Dermis microvascular lymphatic vessel endothelial cell (primary cell): ENCODE measurements around the gene B3GAT1. TPM values are rescaled to one million over a fixed set of nuclear protein-coding genes. Genes with fewer than 3 reads are reported as not detected.

Experiments
- DNase-seq, 2 donors: peaks; one replicate each; pipeline versions ENCODE4 v3.0.0 to v3.0.0-alpha.2; 2010; ENCODE audit warnings: low read depth in 2 of 2
- total RNA-seq: library from RNA; depleted of rRNA; stranded (reverse); fragments of >200 nt; gene quantifications from 2 replicates; pipeline ENCODE4 v1.2.1, GENCODE V29; 2014

B3GAT1 gene
- total RNA-seq, 1 donor from 2014 or later, result not detected

DNA sequence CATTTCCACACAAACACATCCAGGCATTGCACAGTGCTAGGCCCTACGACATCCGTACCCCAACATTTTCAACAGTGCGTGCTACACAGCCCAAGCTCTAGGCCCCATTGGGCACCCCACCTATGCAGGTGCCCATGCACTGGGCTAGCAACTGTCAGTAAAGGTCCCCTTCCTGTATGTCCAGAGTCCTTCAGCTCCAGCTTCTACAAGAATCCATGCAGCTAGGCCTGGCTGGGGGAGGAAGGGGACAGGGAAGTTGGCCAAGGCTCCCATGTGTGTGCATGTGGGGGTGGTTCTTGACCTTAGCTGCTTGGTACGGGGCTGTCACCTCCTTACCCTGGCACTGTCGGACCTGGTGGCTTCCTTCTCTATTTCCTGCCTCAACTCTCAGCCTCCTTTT lies 1.3 kb downstream of the B3GAT1 start:
- DNase-seq, result no peak

DNA sequence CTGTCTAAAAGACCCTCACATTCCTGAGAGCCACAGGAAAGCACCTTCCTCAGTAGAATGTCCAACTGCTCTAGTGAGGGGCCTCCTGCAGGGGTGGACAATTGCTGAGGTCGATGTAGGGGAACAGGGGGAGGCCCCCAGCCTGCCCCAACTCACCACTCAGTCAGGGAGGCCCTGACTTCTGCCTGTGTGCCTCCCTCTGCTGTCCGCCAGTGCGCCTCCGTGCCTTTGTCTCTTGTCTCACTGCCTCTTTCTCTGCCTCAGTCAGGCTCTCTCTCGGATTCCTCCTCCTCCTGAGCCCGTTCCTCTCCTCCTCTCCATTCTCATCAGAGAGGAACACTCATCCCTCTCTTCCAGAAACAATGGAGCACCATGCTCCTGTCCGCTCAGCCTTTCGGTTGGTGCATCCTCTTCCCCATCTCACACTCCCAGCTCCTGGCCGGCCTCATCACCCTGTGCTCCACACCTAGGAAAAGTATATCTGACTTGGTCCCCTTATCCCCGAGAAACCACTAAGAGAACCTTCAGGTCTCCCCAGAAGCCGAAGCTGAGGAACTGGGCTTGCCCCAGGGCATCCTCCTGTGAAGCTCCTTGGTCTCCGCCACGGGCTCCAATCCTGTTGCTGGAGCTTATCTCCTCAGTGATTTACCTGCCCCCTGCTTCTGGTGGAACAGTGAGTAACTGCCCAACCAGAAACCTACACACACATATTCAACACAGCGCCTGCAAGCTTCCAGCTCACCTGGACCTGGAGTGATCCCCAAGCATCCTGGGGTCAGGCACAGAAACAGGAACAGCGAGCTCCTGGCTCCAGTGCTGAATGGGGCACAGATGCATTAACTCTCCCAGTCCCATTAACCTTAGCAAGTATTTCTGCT lies 2.3 kb downstream of the B3GAT1 start:
- no peak for DNase-seq

DNA sequence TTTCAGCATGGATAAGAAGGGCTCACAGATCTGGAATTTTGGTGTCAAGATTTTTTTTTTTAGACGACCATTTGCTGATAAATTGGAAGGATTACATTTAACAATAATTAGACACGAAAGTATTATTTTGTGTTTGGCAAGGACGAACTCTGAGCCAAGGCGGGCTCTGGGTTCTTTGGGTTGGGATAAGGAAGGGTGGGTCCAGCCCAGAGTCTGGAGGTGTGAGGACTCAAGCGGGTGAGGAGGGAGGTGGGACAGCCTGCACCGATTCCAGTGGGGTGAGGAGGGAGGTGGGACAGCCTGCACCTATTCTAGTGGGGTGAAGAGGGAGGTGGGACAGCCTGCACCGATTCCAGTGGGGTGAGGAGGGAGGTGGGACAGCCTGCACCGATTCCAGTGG lies 4.1 kb downstream of the B3GAT1 start:
- DNase-seq, result no peak

DNA sequence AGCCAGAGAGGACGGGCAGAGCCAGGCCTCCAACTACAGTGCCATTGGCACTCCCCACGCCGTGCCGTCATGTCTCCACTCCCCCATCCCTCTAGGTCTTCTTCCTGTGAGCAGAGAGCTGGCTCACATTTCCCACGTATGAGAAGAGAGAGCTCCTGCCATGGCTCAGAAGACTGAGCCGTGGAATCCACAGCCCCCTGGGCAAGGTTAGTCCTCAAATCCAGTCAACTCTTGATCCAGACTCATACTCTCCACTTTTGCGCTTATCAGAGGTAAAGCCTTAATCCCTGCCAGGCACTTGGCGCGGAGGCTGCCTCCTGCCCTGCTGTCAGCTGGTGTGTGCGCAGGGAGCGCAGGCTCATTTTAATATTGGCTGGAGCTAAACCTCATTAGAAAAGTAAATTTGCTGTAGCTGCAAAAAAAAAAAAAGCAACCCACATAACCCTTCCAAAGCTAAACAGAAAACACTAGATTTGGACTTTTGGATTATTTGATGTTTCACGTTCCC lies 4.7 kb downstream of the B3GAT1 start:
- DNase-seq, result no peak

DNA sequence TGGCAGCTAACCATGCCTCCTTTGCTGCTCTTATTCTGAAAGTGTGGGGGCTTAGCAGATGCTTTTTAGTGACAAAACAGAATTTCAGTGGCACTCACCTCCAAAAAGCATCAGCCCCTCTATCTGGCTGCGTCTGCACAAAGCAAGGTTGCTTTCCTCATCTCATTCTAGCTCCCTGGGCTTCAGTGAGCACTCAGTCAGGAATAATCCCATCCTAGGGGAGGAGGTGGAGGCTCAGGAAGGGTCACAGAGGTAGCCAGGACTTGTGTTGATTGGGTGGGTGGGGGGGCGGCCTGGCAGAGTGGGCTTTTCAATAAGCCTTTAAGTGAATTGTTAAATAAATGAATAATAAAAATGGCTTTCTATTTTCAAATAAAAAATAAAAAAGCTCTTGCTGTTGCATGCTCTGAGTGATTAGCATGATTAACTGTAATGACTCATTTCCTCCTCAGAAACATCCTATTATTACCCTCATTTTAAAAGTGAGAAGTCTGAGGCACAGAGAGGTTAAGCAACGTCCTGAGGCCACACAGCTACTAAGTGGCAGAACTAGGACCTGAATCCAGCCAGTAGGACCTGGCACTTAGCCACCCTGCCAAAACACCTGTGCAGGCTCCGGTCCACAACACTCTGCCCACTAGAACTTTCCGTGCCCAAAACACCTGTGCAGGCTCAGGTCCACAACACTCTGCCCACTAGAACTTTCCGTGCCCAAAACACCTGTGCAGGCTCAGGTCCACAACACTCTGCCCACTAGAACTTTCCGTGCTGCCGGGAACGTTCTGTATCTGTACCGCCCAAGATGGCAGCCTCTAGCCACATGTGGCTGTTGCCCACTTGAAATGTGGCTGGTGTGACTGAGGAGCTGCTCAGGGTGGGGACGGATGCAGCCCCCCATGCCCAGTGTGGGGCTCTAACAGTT lies 5.5 kb downstream of the B3GAT1 start:
- no peak for DNase-seq

DNA sequence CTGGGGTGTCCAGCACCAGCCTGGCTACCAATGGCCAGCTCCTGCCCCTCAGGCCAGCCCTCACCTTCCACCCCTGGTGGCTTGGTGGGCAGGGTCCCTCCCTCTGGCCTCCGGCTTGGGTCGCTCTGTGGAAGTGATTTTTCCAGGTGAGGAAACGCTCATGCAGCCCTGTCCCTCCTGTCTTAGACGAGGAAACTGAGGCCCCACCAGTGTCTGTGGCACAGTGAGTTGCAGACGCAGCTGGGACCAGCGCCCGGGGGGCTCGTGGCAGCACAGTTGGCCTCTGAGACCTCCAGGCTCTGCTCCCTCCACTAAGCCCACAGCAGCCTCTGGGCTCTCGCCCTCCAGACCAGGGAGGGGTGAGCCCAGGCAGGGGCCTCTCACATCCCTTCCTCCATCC lies 6.2 kb downstream of the B3GAT1 start:
- DNase-seq, result no peak

DNA sequence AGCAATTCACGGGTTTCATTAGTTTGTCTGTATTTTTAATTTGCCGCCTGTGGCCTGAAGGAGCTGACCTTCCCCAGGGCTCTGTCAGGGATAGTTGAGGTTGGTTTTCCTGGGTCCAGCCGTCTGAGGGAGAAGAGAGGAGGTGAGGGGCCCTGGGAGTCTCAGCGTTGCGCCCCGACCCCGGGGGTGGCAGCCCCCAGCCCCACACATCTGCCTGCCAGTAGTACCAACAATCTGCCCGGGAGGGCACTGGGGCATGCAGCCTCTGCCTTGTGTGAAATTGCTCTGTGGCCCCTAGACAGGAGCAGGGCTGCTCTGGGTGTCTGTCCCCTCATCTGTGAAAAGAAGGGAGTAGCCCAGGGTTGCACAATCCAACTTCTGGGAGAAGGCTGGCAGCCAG lies 6.6 kb downstream of the B3GAT1 start:
- DNase-seq, result no peak

DNA sequence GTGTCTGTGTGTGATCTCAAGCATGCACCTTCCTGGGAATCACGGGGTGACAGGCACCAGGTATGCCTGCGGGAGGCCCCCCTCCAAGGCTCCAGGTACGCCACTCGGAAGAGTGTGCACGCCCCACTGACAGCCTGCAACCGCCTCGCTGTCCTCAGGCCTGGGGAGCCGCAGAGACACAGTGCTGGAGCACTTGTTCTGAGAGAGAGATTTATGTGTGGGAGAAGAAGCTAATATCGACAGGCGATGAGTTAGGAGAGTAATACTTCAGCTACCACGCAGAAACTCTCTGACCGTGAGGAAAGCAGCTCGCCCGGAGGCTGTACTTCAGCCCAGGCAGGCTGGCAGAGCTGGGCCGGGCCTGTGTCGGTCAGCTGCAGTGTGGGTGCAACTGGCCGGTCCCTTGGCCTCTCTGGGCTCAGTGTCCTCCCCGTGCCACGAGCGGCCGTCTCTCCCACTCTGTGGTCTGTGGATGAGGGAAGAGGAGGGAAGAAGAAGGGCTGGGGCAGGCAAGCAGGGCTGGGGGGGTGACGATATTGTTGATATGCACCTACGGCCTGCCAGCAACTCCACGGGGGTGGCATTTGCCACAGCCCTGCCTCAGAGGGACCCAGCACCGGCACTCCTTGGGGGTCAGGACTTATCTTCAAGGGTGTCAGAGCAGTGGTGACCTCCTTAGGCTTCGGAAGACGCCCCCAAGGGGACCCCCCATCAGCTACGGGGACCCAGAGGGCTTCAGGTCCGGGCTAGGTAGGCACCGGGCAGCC lies 7.3 kb downstream of the B3GAT1 start:
- no peak for DNase-seq

DNA sequence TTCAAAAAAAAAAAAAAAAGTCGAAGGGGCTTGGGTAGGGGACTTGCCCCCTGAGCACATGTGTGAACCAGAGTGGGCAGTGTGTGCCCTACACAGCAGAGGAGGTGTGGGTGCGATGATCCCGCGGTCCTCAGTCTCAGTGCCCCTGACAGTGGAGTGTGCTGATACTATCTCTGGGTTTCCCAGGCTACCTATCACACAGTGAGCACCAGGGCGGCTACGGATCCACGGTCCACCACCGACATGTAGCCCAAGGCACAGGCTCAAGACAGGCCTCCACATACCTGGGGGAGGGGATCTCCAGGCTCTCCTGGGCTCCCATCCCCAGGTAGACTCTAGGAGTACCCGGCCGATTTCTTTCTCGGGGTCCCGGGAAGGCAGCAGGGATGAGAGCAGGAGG lies 9.1 kb downstream of the B3GAT1 start:
- DNase-seq, result no peak

DNA sequence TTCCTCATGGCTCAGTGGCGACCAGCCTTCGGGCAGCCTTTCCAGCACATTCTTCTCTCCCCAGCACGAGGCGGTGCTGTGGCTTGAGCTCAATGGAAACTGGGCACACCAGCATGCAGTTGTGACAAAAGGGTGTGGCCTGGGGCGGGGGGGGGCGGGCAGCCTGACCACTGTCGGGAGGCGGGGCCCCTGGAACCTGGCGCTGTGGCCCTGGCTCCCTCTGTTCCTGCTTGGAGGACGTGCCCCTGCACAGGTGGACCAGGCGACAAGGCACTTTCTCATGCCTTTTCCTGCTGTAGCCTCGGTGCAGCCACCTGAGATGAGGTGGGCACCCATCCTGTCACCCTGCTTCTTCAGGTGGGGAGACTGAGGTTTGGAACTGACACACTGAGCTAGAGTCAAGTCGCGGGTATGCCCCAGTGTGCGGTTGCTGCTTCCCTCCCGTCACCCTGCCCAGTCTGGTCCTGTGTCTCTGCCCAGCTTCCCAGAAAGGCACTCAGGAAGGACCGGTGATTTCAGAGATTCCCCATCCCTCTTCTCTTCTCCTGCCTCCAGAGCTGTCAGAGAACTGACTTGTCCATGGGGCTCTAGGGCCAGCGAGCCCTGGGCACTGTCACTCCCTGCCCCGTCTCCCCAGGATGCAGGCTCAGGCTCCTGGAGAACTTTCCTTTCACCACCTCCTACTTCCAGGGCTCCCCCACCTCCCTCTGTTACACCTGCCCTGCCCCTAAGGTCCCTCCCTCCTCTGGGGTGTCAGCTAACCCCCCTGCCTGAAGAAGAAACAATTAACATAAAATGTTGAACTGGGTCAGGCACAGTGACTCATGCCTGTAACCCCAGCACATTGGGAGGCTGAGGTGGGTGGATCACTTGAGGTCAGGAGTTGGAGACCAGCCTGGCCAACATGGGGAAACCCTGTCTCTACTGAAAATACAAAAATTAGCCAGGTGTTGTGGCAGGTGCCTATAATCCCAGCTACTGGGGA lies 9.9 kb downstream of the B3GAT1 start:
- DNase-seq, result no peak

DNA sequence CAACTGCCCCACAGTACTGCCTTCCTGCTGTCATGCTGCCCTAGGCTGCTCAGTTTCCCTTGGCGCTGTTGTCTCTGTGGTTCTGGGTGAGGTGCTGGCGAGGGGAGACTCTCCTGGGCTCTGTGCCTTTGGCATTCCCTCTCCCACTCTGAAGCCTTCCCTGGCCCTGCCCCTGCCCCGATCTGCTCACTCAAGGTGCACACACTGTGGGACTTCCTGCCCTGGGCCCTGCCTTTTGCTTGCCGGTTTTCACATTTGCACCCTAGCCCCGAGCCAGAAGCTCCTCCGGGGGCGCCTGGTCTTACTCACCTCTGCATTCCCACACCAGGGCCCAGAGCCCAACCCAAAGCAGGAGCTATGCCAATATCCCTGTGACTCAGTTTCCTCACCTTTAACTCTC lies 12.0 kb downstream of the B3GAT1 start:
- DNase-seq, result no peak

DNA sequence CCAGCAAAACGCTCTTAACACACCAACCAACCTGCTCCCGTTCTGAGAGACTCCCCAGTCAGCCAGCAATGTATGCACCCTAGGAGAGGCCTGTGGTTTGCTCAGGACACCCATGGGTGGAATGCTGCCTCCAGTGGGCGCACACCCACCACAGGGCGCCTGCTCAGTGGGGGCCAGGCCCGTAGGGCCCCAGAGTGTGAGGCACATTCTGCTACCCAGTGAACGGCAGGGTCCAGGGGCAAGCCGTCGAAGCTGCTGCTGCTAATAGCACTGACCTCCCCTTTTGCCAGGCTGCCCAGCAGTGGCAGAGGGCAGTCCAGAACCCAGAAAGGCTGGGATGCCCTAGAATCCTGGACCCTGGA lies 12.8 kb downstream of the B3GAT1 start:
- no peak for DNase-seq

DNA sequence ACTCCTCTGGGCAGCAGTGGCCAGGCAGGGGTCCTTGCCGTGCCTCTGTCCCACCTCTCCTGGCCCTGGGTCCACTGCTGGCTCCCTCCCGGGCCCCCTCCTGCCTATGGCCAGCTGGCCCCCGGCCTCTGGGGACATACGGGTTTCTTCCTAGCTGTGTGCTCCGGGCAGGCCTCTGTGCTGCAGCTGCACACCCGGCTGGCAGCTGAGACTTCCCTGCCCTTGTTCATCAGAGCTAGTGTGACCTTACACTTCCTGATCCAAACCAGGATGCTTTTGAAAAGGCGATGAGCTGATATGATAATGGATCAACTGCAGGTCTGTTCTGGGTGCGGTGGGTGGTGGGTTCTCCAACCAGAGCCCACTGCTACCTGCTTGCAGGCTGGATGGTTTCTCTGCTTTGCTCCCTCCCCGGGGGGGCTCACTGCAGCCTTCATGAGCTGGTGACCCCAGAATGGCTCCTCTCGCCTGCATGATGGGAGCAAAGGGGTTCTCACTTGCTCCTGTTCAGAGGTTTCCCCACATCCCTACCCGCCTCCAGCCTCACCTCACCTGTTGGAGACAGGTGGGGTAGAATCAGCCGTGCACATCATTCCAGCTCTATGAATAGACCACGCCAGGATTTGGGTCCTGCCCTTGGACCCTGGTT lies 13.3 kb downstream of the B3GAT1 start:
- no peak for DNase-seq

DNA sequence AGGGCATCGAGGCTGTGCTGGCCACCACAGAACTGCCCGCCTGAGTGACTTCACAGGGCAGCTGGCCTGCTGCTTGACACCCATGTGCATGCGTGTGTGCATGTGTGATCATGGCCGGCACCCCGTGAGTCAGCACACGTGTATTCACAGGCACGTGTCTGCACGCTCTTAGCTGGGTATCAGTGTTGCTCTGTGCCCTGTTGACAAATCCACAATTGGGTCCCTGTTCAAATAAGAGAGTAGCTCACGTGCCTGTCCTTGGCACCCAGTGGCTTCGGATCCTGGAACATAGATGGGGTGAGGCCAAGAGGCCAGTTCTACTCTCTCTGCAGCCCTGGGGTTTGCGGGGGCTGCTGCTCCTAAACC lies 14.0 kb downstream of the B3GAT1 start:
- no peak for DNase-seq

DNA sequence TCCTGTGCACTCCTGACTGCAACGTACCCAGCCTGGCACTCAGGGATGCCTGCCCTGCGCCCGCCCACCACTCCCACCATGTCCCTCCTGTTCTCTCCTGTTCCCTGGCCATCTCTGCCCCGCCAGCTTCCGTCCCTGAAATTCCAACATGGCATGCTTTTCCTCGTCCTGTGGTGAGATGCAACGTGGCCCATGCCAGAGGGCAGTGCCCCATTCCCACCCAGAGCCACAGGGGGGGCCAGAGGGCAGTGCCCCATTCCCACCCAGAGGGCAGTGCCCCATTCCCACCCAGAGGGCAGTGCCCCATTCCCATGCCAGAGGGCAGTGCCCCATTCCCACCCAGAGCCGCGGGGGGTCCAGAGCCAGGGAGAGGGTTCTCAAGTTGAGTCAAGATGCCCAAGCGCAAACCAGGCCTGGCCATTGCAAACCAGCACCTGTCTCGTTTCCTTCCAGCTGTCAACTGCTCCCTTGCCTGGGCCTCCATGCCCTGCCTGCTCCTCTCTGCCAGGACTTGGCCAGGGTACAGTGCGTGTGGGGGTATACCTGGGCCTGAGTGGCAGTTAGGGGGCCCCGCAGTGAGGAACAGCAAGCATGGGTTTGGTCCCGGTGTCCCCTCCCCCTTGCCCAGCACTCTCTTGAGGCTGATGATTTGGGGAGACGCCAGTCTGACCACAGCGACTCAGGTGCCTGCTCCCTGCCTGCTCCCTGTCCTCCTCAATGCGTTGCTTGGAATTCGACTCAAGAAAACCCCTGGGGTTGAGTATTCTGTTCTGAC lies 14.6 kb downstream of the B3GAT1 start:
- no peak for DNase-seq

DNA sequence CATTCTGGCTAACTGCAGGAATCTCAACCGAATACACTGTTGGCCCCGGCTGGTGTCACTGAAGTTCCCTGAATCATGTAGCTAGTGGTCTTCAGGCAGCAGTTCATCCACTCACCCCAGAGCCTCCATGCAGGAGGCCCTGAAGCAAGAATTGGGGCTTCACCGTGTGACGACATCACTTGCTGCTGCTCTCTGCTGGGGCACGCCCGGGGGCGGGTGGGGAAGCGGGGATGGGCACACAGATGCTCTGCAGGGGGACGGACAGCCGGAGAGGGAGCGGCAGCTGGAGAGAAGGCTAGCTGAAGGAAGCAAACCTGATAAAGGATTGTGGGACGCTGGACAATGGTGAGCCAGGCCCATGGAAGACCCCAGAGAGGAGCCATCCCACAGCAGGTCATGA lies 17.0 kb downstream of the B3GAT1 start:
- no peak for DNase-seq

DNA sequence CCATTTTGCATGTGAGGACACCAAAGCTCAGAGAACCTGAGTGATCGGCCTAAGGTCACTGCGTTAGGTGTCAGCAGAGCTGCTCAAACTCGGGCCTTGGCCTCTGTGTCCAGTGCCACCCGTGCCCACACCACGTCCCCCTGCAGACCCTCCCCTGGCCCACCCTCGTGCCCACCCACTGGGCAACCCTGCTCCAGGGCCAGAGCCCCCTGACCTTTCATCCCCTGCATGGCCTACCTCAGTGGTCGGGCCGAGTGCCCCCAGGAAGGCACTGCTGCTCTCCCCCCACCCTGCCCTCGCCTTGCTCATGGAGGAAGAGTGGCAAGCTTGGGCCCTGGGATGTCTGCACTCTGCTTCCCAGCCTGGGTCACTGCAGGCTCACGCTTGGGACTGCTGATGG lies 17.7 kb downstream of the B3GAT1 start:
- DNase-seq, result no peak

DNA sequence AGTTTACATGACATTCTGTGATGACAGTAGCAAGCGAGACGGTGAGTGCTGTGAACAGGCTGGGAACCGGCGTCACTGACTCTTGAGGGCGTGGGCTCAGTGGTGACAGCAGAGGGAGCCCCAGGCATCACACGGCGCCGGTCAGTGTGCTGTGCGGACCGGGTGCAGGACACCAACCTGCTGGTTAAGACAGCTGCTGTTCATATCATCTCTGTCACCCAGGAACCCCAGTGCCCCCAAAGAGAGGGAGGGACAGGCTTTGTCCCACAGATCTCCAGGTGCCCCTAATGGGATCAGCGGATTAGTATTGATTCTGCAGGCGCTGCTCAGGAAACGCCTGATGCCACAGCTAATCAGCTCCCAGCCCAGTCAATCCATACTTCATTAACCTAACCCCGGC lies 18.4 kb downstream of the B3GAT1 start:
- DNase-seq, result no peak

DNA sequence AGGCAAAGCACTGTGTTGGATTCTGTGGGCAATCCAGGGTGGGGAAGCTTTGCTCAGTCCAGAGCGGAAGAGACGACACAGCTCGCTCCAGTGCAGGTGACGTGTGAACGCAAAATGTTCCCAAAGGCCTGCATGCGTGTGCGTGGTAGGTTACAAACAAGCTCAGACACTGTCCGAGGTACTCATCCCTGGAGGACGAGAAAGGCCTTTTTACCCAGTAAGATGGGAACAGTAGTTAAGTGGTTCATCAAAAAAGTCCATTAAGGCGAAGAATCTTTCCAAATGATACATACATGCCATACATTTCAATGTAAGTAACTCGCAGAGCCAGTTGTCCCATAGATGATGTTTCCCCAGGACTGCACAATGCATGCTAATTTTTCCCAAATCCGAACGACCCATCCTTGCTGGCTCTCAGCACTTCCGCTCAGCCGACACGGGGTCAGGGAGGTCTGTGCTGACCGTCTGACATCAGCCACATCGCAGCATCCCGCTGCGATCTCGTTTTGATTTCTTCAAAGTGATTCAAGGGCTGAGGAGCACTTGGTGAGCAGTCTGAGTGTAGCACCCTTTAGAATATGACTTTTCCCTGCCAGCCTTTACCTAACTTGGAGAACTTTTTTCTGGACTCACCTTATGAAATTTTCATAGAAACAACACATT lies 19.0 kb downstream of the B3GAT1 start:
- DNase-seq, result no peak
